GM18858 (cell line): ENCODE results near the gene CABP2.
A peak's percentile ranks its signal among the peaks of the same experiment; 100 is the strongest.
"Not testable (repeated sequence)": the region's sequence is repeated elsewhere in the genome, so short reads cannot be mapped to it uniquely, and the experiment has no call there.

Source experiments
- ATAC-seq: cut with Tn5 transposase; IDR thresholded peaks from one replicate; pipeline ENCODE4 v1.9.1; 2021; ENCODE audit not compliant: unreplicated experiment

Gene CABP2

DNA sequence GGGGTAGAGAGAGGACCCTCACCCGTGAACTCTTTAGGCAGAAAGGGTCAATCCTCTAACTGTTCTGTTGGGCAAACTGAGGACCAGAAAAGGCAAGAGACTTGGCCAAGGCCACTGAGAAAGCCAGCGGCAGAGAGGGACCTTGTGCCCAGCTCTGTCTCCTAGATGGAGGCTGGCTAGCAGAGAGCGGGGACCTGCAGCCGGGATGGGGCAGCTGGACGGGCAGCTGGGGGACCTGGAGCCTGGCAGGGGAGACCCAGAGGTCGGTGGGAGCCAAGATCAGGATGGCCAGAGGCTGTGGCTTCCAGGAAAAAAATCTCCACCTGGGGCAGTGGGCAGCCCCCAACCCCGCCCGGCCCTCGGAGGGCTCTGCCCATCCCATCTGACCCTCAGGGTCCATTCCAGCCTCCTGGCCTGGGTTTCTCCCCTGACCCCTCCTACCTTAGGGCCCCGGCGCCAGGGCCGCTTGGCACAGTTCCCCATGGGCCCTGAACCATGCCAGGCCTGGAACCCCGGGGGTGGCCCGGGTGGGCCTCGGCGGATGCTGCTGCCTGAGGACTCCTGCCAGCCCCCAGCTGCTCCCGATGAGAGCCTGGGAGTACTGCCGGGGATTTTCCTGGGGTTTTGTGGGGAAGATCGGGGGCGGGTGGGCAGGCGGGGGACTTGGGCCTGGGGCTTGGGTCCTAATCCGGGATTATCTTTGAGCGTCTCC, at the start of gene CABP2:
Gene CABP2 (minus strand): TSS at position 603 of the 712 bp plus-strand sequence. CDS start 120 bp downstream, at position 483.
- ATAC-seq: no peak

DNA sequence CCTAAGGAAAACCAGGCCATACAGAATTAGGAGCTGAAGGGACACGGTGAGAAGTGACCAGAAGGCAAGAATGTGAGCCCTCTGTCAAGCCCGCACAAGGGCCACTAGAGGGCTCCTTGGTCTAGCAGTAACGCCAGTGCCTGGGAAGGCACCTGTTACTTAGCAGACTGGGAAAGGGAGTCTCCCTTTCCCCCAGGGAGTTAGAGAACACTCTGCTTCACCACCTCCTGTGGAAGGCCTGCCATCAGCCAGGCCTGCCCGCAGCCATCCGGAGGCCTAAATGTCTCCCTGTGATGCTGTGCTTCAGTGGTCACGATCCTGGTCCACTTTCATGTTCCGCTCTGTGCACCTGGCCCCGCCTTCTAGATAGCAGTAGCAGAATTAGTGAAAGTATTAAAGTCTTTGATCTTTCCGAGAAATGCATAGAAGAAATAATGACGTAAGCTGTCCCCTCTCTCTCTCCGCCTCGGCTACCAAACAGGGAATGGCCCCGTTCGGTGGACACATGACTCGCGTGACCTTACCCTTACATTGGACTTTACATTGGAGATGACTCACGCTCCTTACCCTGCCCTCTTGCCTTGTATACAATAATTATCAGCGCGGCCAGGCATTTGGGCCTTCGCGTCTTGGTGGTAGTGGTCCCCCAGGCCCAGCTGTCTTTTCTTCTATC, 49.6 kb upstream of the CABP2 start:
- ATAC-seq: no peak

DNA sequence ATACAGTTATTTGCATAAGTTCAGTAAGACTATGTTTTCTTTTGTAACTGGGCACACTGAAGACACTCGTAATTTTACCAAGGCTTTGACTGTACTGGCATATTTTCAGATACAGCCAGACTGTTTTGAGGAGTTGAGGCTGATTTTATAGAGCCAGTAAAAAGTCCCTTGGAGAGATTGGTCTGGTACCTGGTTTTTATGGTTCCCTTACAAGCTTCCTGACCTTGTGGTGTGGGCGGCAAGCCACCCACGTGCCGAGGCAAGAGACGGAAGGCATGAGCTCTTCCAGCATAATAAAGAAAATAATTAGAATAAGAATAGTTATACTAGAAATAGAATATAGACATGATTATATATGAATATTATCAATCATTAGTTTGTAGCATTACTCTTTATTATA, 49.1 kb upstream of the CABP2 start:
- no peak for ATAC-seq

GRCh38 chr11:67571443-67571842, 48.2 kb upstream of the CABP2 start:
- ATAC-seq: no peak

DNA sequence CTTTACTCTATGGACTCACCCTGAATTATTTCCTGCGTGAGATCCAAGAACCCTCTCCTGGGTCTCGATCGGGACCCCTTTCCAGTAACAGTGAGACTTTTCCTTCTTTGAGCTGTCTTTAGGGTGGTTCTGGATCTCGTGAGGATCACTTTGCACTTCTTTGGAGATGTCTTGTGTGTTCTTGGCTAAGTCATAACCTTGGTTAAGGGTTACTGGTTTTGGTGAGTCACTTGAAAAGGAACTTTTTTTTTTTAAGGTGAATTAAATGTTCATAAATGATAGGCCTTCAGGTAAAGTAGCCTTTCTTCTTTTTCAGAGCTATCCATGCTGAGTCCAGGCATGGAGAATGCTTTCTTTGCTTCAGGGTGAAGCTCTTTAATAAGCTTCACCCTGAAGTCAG, 41.0 kb upstream of the CABP2 start:
- no peak for ATAC-seq

DNA sequence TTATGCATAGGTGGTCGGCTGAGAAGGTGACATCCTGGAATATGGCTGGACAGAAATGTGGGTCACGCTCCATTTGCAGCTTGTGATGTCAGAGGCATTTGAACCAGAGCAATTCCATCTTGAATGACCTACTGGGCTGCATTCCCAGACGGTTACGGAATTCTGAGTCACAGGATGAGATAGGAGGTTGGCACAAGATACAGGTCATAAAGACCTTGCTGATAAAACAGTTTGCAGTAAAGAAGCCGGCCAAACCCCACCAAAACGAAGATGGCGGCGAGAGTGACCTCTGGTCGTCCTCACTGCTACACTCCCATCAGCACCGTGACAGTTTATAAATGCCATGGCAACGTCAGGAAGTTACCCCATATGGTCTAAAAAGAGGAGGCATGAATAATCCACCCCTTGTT, 40.5 kb upstream of the CABP2 start:
- ATAC-seq: not testable (repeated sequence)

GRCh38 chr11:67562963-67563704, 39.9 kb upstream of the CABP2 start:
- ATAC-seq: no peak

DNA sequence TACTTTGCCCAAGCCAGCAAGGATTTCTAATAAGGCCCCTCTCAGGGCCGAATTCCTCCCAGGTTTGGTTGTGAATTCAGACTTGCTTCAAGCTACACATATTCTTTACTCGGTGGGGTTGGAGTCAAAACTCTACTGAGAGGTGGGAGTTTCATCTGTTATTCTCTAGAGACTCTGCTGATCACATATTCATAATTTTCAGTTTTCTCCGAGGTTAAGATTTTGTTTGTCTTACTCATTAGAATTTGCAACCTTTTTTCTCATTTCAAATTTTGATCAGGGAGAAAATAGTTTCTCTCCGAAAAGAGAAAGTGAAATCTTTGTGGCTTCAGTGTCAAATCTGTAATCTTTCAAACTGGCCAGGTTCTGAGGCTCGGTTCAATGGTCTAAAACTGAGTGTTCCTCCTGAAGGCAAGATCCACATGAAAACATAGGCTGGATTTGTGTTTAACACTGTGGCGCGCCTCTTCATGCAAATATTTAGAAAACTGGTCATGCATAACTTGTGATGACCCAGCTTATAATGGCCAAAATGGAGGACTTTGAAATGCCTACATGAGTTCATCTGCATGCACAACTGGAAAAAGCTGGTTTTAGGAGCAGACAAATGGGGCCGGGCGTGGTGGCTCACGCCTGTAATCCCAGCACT, 38.8 kb upstream of the CABP2 start:
- ATAC-seq: peak; percentile 51

DNA sequence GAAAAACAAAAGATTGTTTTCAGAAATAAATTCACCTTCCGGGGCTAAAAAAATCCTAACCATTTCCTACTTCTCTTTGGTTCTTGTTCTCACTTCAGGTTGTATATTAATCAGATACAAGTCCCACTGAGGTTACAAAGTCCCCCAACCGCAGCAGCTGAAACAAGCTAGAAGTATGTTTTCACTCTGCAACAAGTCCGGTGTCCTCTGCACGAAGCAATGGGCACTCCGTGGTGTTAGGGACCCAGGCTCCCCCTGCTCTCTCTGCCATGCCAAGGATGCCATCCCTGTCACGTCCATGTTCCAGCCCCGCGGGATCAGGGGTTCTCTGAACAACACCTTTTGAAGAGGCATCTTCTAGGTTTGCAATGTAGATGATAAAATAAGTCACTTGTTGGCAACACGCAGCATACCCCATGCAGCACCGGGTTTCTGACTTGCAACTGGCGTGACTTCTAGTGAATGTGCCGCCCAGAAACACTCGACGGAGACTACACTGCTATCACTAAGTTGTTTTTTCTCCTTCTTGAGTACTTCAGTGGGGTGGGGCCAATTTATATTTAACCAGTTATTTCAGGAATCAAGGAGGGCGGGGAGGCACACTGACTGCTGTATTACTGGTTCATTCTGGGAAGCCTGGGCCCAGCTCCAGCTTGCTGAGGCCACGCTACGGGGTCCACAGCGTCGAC, 35.0 kb upstream of the CABP2 start:
- ATAC-seq: no peak

DNA sequence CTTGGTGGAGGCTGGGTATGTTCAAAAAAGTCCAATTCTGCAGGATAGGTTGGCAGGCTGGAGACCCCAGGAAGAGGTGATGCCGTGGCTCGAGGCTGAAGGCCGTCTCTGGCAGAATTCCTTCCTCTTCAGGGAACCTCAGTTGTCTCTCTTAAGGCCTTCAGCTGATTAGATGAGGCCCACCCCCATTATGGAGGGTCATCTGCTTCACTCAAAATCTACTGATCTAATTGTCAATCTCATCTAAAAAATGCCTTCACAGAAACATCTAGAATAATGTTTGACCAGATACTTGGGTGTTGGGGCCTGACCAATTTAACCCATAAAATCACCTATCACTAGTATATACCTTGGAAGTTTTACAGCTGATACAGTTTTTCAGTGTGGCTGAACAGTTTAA, 33.0 kb upstream of the CABP2 start:
- no peak for ATAC-seq

- not testable (repeated sequence) for ATAC-seq
These were observed 28.5 kb upstream of the CABP2 start for GRCh38 chr11:67551697-67552096.

GRCh38 chr11:67551127-67551526, 27.9 kb upstream of the CABP2 start:
- ATAC-seq: no peak

- no peak for ATAC-seq
These were observed 25.4 kb upstream of the CABP2 start for GRCh38 chr11:67548555-67549110.

GRCh38 chr11:67548112-67548511, 24.9 kb upstream of the CABP2 start:
- ATAC-seq: not testable (repeated sequence)

- ATAC-seq: no peak
These were observed 22.0 kb upstream of the CABP2 start for GRCh38 chr11:67545280-67545679.

DNA sequence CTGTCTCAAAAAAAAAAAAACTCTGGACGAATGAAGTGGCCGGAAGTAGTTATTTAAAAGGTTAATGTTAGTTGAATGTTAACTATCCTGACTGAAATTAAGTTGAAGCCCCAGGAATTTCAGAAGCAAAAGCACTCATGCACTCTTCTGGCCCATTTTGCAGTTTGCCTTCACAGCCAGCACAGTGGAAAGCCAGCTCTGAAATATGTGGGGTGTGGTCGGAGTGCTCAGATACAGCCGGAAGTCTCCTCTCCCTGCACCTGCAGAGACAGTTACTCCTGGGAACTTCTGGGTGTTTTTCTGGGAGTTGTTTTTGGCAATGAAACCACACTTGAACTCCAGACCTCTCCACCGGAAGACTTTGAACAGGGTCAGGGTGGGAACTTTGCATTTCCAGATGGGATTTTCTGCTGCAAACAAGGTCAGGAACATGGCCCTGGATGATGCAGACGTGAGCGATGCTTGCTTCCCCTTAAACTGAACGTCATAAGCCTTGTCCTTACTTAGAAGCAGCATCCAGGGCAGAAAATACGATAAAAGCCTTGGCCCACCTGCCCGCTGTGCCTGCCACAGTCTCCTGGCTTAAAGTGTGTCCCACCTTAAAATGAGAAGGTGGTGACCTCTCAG, 21.5 kb upstream of the CABP2 start:
- ATAC-seq: no peak

DNA sequence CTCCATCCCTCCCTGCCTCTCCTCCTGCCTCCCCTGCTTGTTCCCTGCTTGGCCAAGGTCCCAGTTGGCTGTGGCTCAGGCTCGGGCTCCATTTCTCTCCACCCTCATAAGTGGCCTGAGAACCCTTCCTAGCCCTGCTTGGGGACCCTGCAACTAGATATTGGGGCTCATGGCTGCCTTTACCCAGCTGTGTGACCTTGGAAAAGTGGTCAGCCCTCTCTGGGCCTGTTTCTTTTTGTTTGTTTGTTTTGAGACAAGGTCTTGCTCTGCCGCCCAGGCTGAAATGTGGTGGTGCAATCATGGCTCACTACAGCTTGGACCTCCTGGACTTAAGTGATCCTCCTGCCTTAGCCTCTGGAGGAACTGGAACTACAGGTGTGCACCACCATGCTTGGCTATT, 20.3 kb upstream of the CABP2 start:
- no peak for ATAC-seq

DNA sequence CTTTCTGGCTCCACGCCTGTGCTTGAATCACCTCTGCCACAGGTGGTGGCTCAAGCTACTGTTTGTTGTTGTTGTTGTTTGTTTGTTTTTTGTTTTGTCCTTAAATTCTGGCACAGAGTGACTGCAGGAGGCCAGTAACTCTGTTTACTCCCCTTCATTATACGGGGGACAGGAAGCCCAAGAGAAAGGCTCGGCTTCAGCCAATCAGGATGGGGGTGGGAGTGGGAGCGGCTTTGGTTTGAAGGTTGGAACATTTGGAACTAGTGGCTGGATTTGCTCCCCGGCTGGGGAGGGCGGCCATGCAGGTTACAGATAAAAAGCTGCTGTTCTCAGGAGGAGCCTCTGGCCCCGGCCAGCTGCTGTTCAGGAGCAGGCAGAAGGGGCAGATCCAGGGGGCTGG, 19.7 kb upstream of the CABP2 start:
- ATAC-seq: no peak

- ATAC-seq: no peak
These were observed 18.9 kb upstream of the CABP2 start for GRCh38 chr11:67542169-67542568.

DNA sequence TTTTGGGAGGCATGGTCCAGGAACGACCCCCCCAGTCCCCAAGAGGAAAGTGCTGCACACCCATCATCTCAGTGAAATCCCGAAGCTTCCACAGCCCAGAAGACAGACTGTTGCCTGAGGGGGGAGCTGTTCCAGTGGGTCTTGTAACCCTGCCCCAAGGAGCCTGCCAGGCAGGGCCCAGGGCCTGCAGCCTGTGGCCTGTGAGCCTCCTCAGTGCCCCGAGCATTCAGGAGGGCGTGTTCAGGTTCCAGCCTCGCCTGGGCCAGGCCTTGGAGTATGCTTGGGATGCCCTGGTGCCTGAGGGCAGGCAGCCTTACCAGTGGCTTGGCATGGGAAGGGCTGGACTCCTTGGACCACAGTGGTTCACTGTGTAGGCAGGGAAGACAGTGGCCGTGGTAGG, 18.0 kb upstream of the CABP2 start:
- ATAC-seq: no peak
